Activated CD4-positive, alpha-beta T cell treated with anti-CD3 and anti-CD28 coated beads for 1 hour (primary cell): Measurements from ENCODE around the gene OR56A4.
"Not testable (repeated sequence)": the region's sequence is repeated elsewhere in the genome, so short reads cannot be mapped to it uniquely, and the experiment has no call there.

Experiments
- DNase-seq: peaks from one replicate; pipeline ENCODE4 v3.0.0-alpha.2; 2020

The OR56A4 gene, protein sequence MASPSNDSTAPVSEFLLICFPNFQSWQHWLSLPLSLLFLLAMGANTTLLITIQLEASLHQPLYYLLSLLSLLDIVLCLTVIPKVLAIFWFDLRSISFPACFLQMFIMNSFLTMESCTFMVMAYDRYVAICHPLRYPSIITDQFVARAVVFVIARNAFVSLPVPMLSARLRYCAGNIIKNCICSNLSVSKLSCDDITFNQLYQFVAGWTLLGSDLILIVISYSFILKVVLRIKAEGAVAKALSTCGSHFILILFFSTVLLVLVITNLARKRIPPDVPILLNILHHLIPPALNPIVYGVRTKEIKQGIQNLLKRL

DNA sequence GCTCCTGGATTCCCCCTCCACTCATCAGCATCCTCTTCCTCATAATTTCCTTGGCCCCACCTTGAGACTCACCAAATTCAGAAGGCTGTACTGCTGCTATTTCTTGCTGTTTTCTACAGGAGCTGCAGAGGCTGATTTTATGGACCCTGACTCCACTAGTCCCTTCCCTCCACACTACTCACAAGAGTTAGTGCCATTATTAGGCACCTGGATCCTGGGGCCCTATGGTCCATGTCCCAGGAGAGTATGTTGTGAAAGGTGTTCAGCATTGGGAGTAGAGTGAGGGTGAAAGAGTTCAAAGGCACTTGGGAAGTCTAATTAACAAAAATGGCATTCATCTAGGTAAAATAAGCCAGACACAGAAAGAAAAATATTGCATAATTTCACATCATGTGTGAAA, at the start of gene OR56A4:
OR56A4 (minus strand) TSS at position 101 of the 400 bp plus-strand sequence. CDS start 3,954 bp downstream, outside the sequence.
- DNase-seq: no peak

DNA sequence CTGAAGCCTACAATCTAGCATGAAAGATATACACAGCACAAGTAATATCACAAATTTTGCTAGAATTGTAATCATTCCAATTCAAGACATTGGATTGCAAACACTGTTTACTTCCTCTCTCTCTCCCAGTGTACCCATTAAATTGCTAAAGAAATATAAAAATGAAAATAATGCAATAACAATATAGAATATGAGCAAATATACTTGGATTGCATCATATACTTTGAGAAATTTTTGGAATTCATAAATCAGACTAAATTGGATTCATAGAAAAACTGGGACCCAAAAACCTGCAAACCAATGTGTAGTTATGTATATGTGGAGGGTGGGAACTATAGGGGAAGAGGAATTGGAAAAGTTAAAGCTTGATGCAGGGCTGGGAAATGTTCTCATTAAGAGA, 48.8 kb upstream of the OR56A4 start:
- DNase-seq: no peak

DNA sequence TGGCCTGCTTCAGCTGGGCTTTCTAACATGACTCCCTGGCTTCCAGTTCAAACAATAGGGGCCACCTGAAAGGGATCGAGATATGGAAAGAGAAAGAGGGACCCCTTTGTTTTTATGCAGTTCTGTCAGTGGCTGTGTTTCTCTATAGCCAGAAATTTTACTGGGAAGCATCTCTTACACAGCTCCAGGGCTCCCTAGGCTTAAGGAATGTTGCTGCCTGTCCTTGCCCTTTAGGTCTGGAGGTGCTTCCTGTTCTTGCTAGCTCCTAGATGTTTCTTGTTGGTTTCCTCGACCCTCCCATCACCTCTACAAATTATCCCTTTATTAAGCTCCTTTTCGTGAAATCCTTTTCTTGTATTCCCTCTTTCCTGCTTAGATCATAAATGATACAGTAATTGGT, 45.6 kb upstream of the OR56A4 start:
- no peak for DNase-seq

DNA sequence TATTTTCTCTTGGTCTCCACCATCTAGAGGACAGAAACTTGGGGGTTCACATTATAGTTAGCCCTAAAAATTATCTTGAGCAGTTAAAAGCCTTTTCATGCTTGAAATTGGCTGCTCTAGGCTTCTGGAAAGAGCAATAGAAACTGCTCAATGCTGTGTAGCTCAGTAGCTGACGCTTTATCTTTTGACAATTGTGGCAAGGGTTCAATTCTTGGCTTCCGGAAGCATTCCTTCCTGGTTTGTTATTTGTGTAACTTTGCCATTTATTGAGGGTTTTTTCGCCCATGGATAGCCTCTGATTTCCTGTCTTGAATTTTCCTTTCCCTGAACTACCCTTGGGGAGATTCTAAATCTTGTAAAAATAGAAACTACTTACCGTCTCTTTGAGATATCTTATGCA, 34.1 kb upstream of the OR56A4 start:
- no peak for DNase-seq

DNA sequence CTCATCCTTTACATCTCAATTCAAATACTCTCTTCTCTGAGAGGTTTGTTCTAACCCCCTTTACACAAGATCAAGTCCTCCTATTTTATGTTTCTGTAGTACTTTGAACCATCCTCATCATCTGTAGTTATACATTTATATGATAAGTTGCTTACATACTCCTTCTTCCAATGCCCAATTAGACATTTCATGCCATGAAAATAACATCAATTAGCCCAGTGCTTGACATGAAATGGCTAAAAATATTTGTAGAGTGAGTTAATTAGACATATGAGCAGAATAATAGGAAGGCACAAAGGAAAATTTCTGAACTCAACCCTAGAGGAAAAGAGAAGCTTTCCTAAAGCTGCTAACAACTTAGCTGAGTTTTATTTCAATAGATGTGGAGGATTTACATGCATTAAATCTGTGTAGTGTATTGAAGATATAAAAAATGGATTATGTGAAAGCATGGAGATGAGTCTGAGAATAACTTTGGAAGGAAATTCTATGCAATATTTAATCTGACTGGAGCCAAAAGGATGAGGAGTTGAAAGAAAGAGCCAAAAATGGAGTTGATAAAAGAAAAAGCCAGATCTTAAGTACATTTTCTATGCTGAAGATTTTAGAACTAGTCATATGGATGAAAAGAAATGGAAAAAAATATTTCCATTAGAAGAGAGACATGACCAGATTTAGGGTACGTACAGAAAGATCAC, 24.1 kb upstream of the OR56A4 start, which contains the start of gene OR56A1:
OR56A1 (minus strand) TSS at position 51 of the 698 bp plus-strand sequence. CDS start 3,066 bp downstream, outside the sequence.
- DNase-seq: no peak

DNA sequence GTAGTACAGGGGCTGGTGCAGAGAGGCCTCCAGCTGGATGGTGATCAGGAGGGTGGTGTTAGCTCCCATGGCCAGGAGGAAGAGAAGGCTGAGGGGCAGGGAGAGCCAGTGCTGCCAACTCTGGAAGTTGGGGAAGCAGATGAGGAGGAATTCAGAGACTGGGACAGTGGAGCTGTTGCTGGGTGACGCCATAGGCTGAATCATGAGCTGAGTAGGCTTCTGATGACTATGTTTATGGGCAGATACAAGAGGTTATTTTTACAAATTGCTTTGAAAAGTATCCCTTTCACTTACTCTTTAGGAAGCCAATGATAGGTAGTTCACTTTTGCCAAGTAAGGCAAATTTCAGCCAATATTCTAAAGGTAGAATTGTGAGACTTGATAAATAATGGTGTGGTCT, 20.8 kb upstream of the OR56A4 start:
- DNase-seq: no peak

DNA sequence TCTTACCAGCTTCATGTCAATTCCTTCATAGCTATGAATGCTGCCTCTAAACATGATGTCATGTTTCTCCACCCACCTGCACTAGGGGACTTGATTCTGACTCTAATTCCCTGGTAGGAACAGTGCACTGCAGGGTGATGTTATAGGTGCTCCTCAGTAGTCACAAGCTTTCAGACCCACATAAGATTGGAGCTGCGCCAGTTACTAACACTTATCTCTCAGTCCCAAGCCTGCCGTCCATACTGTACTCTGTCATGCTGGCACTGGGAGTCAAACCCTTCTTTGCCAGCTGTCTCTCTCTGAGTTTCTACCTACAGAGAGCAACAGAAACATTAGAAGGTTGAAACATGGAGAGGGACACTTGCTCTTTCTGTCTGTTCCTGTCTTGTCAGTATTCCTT, 18.3 kb upstream of the OR56A4 start:
- DNase-seq: no peak

DNA sequence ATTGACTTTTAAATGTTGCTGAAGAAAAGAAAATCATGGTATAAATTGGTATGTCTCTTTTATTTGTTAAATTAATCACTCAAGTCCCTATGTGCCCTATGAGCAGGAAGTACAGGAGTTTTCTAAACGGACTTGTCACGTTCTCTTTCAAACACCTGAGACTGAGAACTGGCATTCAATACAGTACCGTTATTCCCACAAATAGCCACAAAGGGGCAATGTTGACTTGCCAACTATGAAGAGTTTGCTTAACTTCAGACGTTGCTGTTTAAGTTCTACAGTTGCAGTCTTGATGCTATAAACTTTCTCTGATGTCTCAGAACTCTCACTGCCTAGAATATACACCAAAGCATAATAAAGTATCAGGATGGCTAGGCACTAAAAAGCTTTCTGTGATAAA, 16.2 kb upstream of the OR56A4 start:
- no peak for DNase-seq

DNA sequence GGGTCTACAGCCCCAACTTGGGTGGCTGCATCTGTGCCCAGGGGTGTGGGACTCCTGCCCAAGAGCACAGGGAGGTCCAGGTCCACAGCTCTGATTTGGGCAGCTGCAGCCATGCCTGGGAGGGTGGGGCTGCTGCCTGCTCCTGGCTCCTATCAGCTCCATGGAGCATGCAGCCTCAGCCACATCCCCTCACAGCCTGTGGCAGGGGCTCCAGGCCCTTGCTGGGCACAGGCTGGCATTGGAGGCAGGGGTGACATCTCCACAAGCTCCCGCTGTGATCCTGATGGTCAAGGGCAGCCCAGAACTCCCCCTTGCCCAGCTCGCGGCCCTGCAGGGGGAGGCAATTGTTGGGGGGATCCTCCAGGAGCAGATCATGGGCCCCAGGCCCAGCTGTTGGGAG, 6.3 kb upstream of the OR56A4 start:
- no peak for DNase-seq

DNA sequence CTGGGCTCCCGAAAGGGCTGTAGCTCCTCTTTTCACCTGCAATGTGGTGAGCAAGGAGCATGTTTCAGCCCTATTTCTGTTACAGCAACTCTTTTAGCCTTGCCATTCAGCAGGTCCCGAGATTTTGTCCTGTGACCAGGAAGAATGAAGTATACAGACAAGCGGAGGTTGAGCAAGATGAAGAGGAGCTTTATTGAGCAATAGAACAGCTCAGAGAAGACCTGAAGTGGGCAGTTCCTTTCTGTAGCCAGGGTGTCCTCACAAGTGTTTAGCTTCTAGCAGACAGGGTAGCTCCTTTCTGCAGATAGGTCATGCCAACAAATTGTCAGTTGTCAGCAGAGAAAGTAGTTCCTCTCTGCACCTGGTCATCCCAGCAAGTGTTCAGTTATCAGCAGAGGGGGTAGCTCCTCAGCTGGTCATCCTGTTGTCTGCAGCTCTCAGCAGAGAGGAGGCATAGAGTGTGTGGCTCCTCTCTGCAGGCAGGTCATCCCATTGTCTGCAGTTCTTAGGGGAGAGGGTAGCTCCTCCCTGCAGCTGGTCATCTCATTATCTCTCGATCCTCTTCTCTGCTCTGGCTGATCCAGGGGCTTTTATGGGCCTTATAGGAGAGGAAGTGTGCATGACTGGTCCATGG, 5.4 kb upstream of the OR56A4 start:
- DNase-seq: no peak

DNA sequence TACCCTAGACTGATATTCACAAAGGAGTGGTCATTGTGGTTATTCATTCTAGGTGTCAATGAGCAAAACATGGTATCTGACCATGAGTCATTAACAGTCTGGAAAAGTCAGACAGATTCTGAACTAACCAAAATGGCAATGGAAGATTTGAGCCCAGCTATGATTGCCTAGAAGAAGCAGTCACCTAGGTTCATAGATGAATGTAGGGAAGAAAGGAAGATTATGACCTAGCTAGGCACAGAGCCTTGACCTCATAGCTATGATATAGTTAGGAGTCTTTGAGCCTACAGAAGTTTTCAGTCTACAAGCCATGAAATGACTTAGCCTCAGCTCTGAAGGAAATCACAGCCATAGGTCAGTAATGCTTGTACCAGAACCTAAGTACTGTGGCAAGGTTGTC, 351 bp downstream of the OR56A4 start:
- DNase-seq: no peak

DNA sequence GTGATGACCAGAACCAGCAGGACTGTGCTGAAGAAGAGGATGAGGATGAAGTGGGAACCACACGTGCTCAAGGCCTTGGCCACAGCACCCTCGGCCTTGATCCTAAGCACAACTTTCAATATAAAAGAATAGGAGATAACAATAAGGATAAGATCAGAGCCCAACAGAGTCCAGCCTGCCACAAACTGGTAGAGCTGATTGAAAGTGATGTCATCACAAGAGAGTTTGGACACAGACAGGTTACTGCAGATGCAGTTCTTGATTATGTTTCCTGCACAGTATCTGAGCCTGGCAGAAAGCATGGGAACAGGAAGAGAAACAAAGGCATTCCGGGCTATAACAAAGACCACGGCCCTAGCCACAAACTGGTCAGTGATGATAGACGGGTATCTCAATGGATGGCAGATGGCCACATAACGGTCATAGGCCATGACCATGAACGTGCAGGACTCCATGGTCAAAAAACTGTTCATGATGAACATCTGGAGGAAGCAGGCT, 4.5 kb downstream of the OR56A4 start:
- DNase-seq: no peak

DNA sequence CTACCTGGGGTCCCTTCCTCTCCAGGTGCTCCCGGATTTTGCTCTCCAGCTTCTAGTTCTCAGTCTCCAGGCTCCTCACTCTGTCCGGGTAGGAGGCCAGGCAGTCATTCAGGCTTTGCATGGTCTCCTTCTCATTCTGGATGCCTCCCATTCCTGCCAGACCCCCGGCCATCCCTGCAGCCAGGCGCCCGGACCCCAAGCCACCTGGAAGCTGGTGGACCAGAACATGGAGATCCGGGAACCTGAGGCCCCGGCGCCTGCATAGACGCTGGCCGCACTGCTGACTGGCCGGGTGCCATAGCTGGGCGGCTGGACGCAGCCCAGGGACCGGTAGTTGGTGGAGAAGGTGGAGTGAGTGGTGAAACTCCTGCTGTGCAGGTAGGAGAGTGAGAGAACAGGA, 12.0 kb downstream of the OR56A4 start:
- DNase-seq: no peak

DNA sequence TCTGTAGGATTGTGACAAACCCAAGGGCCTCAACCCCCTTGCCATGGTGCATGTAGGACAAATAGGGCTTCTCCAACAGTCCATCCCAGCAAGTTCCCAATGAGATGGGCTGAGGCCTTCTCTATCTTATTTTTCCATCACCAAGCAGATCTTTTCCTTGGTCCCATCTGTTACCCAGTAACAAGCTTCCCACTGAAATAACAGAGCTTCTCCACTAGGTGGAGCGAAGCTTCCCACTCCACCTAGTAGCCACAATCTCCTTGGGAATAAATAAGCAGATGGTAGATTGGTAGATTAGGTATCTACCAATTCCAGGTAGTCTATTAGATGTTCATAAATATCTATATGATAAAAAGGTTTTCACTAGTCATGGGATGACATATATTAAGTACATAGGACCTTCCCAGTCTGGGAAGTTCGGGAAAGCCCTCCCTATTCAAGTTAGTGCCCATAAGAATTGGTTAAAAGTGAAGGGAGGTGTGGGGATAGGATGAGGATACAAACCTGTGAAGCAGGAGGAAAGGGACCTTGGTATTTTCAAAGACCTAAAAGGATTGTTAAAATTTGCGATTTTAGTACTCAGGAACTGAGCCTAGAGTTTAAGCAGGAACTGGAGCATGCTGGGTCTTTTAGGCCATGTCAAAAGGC, 14.0 kb downstream of the OR56A4 start:
- no peak for DNase-seq

DNA sequence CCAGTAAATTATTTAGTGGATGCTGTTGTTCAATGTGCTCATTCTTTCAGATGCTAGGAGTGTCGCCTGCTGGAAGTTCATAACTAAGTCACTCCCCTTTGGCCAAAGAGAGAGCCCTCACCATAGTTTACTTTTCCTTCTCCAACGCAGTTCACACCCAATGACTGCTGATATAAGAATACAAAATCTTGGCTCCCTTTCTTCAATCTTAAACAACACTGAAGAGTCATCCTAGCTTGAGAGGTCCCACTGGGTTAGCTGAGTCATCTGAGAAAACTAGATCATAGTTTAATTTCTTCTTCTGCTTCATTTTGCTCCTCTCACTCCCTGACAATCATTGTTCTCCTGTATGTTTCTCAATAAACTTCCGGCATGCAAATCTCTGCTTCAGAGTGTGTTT, 14.6 kb downstream of the OR56A4 start:
- DNase-seq: no peak

DNA sequence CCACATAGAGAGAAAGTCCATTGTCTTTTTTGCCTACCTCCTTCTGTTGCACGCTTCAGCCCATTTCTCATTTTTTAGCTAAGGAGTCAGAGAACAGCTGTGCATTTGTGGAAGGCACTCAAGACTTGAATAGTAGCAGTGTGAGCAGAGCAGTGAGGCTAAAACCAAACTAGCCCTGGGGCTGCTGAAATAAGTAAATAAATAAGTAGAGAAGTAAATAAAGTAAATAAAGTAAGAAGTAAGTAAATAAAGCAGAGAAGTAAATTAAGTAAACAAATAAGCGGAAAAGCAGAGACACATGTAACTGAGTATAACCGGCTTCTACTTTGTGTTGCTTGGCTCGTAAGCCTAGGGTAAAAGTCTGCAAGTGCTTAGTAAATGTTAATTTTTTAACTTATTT, 17.5 kb downstream of the OR56A4 start:
- no peak for DNase-seq

DNA sequence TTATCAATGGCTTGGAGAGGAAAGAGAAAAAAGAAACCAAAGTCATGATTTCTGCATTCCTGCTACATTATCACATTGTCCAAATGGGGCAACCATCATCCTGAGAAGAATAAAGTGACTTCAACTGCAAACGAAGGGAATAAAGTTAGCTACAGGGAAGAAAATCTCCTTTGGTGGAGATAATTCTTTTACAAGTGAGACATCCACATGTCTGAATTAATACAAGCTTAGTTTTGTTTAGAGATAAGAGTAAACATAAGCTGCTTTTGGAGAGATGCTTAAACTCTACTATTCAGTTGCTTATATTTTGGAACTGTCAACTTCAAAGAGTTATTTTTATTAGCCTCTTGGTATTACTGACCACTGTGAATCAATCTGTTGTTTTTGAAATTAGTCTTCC, 19.9 kb downstream of the OR56A4 start, which contains the start of gene OR52L1:
OR52L1 (minus strand) TSS at position 101 of the 400 bp plus-strand sequence; CDS start at position 46, 55 bp downstream.
- no peak for DNase-seq

DNA sequence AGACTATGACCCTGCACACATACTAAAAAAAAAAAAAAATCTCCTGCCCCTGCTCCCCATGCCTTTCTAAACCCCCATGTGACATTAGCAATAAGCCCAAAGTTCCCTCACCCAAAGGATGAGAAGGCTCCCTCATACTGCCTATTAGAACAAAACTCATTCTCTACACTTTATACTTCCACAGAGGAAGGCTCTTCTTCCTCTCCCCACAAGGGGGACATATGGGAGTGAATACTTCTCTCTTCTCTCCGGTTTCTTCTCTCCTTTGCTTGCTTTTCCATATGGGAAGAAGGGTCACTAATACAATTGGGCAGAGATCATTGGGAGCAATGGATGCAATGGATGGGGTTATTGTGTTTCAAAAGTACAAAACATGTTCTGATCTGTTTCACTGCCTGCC, 23.3 kb downstream of the OR56A4 start:
- no peak for DNase-seq

DNA sequence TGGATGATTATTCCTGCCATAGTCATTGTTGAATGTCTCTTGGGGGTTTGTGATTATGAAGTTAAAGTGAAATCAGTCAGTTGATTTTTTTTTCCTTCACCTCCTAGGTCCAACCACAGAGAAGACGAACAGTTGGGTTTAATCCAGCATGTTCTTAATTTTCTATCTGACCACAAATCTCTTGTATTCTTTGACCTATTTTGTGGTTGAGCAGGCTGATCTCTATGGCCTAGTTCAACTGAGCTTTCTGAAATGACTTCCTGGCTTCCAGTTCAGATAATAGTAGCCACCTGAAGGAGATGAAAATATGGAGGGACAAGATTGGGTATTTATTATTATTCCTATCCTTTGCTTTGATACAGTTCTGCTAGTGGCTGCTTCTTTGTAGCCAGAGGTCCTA, 33.2 kb downstream of the OR56A4 start:
- DNase-seq: no peak

DNA sequence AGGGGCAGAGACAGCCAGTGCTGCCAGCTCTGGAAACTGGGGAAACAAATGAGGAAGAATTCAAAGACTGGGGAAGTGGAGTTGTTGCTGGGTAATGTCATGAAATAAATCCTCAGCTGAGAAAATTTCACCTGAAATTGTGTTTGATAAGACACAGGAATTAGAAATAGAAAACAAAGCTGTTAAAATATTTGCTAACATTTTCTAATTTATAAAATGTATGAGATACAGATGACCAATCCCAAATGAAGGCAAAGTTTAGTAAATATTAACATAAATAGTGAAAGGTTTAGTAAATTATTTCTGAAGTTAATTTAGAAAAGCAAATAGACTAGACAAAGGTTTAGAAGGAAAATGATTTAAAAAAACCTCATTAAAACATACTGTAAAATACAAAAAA, 38.4 kb downstream of the OR56A4 start, which contains the start of gene OR56A5:
OR56A5 (minus strand) TSS at position 101 of the 400 bp plus-strand sequence; CDS start at position 101, 0 bp downstream.
- no peak for DNase-seq

DNA sequence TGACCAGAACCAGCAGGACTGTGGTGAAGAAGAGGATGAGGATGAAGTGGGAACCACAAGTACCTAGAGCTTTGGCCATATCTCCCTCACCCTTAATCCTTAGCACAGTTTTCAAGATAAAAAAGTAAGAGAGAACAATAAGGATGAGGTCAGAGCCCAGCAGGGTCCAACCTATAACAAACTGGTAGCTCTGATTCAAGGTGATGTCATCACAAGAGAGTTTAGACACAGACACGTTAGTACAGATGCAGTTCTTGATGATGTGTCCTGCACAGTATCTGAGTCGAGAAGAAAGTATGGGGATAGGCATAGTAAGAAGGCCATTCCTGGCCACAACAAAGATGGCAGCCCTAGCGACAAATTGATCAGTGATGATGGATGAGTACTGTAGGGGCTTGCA, 39.0 kb downstream of the OR56A4 start:
- no peak for DNase-seq

DNA sequence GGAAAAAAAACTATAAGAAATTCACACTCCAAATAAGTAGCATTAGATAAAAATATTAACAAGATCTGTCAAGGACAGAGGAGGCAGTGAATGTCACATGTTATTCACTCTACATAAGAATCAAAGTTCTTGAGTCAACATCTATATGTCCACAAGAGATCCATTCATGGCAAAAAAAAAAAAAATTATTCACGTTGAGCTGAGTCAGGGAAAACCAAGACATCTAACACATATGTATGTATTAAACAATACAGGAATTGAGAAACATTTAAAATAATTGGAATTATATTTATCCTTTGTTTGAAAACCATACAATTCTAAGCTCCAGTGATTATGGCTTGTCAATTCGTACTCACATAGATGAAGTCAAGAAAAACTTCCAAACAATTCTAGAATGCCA, 39.8 kb downstream of the OR56A4 start:
- DNase-seq: no peak

DNA sequence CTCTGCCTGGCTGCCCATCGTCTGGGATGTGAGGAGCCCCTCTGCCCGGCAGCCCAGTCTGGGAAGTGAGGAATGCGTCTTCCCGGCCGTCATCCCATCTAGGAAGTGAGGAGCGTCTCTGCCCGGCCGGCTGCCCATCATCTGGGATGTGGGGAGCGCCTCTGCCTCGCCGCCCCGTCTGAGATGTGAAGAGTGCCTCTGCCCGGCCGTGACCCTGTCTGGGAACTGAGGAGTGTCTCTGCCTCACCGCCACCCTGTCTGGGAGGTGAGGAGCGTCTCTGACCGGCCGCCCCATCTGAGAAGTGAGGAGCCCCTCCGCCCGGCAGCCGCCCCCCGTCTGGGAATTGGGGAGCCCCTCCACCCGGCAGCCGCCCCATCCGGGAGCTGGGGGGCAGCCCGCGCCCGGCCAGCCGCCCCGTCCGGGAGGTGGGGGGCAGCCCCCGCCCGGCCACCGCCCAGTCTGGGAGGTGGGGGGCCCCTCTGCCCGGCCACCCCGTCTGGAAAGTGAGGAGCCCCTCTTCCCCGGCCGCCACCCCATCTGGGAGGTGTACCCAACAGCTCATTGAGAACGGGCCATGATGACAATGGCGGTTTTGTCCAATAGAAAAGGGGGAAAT, 45.9 kb downstream of the OR56A4 start:
- not testable (repeated sequence) for DNase-seq
